Stimulated activated naive CD4-positive, alpha-beta T cell (primary cell): ENCODE data around the gene IL13.
"Not testable (repeated sequence)": the region's sequence is repeated elsewhere in the genome, so short reads cannot be mapped to it uniquely, and the experiment has no call there.

Experiments
- DNase-seq, 6 experiments: peaks; one replicate each; lab custom pipeline; 2025; lab: John Stamatoyannopoulos, UW

The IL13 gene

GRCh38 chr5:132657676-132658380, at the start of gene IL13:
IL13 (plus strand) TSS chr5:132658173; CDS start chr5:132658187, 14 bp downstream.
- DNase-seq, result no peak

GRCh38 chr5:132611965-132612364, 46.0 kb upstream of the IL13 start:
- no peak for DNase-seq

GRCh38 chr5:132612846-132613245, 45.1 kb upstream of the IL13 start:
- no peak for DNase-seq

- no peak for DNase-seq
Measured at GRCh38 chr5:132621699-132622098, 36.3 kb upstream of the IL13 start.

- no peak for DNase-seq
Measured at GRCh38 chr5:132622608-132623007, 35.4 kb upstream of the IL13 start.

- no peak for DNase-seq
Measured at GRCh38 chr5:132627470-132627869, 30.5 kb upstream of the IL13 start.

- no peak for DNase-seq
Measured at GRCh38 chr5:132628814-132629213, 29.2 kb upstream of the IL13 start.

GRCh38 chr5:132629230-132629944, 28.6 kb upstream of the IL13 start:
- DNase-seq, result no peak

GRCh38 chr5:132633587-132633986, 24.4 kb upstream of the IL13 start:
- DNase-seq, result not testable (repeated sequence)

- no peak for DNase-seq
Measured at GRCh38 chr5:132635873-132636272, 22.1 kb upstream of the IL13 start.

- DNase-seq, result no peak
Measured at GRCh38 chr5:132637241-132637640, 20.7 kb upstream of the IL13 start.

GRCh38 chr5:132639706-132640130, 18.3 kb upstream of the IL13 start:
- DNase-seq, result no peak

- no peak for DNase-seq
Measured at GRCh38 chr5:132640613-132641012, 17.4 kb upstream of the IL13 start.

- DNase-seq, result no peak
Measured at GRCh38 chr5:132641241-132641723, 16.7 kb upstream of the IL13 start.

GRCh38 chr5:132641841-132642240, 16.1 kb upstream of the IL13 start:
- no peak for DNase-seq

GRCh38 chr5:132644177-132644576, 13.8 kb upstream of the IL13 start:
- DNase-seq, result no peak

GRCh38 chr5:132646583-132647266, 11.2 kb upstream of the IL13 start:
- DNase-seq, result no peak

GRCh38 chr5:132647473-132647872, 10.5 kb upstream of the IL13 start:
- DNase-seq, result no peak

GRCh38 chr5:132648355-132648754, 9.6 kb upstream of the IL13 start:
- no peak for DNase-seq

GRCh38 chr5:132651838-132652469, 6.0 kb upstream of the IL13 start:
- no peak for DNase-seq

- DNase-seq, result no peak
Measured at GRCh38 chr5:132653716-132654115, 4.3 kb upstream of the IL13 start.
